HG03064 (cell line): ENCODE results near the gene TBC1D32.
"Not testable (repeated sequence)": the region's sequence is repeated elsewhere in the genome, so short reads cannot be mapped to it uniquely, and the experiment has no call there.

Source experiments
- ATAC-seq: cut with Tn5 transposase; IDR thresholded peaks from one replicate; pipeline ENCODE4 v1.9.1; 2021; ENCODE audit warnings: low read depth; ENCODE audit not compliant: unreplicated experiment

TBC1D32 gene

DNA sequence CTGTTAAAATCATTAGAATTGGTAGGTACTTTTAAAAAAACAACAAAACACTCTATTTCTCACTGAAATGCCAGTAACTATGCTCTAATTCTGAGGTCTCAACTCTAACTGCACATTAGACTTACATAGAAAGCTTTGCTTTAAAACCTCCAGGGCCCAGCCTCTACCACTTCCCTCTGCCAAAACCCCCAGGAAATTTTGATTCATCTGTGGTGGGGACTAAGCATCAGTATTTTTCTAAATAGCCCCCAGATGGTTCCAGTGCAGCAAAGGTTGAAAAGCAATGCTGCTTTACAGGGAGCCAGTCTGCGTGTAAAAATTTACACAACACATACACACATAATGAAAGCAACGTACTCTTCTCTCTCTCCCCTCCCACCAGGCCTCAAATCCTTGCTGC, 3.8 kb downstream of the TBC1D32 start:
- no peak for ATAC-seq

DNA sequence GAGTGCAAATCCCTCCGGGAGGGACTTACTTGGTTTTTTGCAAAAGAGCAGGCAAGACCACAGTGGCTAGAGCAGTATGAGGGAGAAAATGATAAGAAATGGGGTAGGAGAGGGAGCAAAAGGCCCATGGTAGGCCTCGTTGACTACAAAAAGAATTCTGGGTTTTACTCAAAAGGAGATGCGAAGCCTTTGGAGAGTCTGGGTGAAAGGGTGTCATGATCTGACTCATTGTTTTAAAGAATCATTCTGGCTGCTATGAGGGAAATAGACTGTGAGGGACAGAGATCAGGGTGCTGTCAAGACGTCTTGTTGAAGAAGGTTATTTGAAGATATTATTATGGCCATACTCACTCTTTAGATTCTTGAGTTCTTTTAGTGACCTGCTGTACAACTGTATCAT, 13.0 kb downstream of the TBC1D32 start:
- no peak for ATAC-seq

DNA sequence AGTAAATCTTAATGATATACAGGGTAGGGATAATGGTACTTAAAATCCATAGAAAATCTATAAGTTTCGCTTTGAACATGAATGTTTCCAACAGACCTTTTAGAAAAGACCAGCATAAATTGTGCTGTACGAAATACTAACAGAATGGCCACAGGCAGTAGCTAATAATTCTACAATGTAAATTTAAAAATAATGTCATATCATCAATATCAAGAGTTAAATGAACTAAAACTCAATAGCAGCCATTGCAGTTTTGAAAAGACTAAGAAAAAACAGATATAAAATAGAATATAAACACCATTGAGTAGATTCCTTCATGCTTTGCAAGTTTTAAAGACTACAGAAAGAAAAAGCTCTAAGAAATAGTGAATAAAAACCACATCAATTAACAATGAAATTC, 14.7 kb downstream of the TBC1D32 start:
- ATAC-seq = no peak

DNA sequence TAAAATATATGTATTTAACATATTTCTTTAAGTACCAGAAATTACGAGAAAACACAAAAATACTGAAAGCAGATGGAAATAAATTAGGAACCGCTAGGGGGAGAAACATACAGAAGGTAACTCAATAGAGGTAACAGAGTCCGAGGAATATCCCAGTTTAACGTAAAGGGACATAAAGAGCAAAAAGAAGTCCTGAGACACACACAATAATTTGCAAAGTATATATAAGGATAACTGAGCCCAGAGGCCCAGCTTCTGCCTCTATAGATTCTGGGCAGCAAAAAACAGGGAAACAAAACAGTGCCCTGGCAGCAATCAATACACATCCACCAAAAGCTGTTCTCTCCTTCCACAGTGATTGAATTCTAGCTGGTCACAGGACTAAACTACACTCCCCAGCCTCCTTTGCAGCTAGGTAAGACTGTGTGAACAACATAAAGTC, 15.1 kb downstream of the TBC1D32 start:
- no peak for ATAC-seq

DNA sequence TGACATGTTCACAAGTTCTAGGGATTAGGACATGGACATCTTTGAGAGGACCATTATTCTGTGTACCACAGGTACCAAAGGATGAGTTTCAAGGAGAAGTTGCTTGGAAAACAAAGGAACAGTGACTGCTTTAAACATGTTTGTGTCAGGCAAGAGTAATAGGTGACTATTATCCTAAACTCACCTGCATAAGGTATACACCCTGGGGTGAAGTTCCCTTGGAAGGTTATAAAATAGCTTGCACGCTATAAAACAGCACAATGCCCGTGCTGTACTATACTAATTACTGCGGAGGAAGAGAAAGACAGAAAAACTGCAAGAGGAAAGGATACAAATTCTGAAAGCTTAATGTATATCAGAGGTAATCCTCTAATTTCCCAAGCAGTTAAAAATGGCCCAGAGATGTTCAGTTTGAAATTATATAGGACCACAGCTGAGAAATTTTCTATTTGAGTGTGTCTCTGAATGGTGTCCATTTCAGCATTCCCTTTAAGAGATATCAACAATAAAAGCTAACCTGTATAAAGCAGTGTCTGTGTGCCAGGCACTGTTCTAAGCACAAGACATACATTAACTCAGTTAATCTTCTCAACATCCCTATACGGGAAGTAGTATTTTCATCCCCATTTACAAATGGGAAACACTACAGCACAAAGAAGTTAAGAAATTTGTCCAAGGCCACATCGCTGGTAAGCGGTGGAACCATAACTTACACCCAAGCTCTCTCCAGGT, 19.7 kb downstream of the TBC1D32 start:
- ATAC-seq = no peak

DNA sequence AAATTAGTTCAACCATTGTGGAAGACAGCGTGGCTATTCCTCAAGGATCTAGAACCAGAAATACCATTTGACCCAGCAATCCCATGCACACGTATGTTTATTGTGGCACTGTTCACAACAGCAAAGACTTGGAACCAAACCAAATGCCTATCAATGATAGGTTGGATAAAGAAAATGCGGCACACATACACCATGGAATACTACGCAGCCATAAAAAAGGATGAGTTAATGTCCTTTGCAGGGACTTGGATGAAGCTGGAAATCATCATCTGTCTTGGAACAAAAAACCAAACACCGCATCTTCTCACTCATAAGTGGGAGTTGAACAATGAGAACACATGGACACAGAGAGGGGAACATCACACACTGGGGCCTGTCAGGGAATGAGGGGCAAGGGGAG, 22.5 kb downstream of the TBC1D32 start:
- ATAC-seq = not testable (repeated sequence)

DNA sequence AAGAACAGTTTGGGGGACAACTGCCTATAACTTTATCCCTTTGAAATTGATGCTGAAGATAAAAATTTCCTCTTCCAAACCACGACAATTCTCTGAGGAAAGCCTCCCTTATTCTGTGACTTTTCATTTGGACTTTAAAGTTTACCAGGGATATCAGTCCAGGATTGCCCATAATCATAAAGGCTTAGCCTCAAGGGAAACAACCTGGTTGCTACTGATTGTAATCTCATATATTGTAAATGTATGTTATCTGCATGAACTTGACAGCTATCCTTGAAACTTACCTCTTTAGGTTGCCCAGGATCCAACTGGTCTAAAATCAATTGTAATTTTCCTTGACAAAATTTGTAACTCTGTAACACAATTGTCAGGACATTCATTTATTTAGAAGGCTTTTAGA, 23.8 kb downstream of the TBC1D32 start:
- no peak for ATAC-seq

DNA sequence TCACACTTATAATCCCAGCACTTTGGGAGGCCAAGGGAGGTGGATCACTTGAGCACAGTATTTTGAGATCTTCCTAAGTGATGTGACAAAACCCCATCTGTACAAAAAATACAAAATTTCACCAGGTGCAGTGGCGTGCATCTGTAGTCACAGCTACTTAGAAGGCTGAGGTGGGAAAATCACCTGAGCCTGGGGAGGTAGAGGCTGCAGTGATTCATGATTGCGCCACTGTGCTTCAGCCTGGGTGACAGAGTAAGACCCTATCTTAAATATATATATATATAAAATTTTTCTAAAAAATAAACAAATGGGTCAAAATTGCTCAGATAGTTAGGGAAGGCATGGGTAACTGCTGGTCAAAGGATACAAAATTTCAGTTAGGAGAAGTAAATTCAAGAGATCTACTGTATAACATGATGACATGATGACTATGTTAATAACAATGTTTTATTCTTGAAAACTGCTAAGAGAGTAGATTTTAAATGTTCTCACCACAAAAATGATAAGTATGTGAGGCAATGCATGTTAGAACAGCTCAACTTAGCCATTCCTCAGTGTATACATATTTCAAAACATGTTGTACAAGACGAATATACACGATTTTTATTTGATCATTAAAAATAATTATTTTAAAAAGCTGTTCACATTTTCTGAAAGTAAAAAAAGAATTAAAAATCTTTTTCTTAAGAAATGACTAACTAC, 24.4 kb downstream of the TBC1D32 start:
- no peak for ATAC-seq

DNA sequence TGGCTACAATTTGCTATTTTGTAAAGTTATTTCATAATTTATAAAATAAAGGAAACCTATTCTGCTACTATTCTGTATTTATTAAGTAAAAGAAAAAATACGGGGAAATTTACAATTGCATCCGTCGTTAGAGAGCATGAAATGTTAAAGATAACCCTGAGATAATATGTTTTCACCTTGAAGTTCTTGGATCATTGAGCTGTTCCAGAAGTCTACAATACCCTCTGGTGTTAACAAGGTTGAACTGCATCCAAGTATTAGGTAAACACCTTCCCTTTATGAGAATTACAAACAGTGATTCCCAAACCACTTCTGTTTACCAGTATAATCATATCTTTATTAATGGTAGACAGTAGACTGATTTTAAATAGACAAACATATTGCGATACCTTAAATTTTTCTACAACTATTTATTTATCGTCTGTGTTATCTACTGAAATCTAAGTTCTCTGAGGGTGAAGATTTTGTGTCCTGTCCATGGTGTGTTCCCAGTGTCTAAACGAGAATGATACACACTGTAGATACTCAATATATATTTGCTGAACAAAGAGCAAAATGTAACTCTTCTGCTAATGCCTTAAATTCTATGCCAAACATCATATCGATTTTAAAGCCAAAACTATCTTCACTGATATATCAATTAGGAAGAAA, 28.2 kb downstream of the TBC1D32 start:
- ATAC-seq = peak; percentile 79

DNA sequence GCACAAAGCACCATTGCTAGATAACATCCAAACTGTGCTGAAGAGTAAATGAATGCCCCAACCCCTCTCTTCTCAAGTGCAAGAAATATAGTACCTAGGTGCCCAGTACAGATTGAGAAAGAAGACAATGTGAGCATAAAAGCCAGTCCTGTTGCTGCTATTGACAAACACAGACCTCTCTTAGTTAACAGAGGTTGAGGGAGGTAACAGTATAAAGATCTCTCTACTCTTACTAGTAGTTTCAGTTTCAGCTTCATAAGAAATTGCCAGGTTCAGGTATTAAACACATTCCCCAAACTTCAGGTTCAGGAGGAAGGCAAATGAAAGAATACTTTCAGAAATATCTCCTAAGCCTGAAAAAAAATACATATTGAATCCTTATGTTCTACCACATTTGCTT, 31.4 kb downstream of the TBC1D32 start:
- peak; percentile 57 for ATAC-seq

DNA sequence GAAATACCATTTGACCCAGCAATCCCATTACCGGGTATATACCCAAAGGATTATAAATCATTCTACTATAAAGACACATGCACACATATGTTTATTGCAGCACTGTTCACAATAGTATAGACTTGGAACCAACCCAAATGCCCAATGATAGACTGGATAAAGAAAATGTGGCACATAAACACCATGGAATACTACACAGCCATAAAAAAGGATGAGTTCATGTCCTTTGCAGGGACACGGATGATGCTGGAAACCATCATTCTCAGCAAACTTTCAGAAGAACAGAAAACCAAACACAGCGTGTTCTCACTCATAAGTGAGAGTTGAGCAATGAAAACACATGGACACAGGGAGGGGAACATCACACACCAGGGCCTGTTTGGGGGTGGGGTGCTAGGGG, 33.1 kb downstream of the TBC1D32 start:
- not testable (repeated sequence) for ATAC-seq

DNA sequence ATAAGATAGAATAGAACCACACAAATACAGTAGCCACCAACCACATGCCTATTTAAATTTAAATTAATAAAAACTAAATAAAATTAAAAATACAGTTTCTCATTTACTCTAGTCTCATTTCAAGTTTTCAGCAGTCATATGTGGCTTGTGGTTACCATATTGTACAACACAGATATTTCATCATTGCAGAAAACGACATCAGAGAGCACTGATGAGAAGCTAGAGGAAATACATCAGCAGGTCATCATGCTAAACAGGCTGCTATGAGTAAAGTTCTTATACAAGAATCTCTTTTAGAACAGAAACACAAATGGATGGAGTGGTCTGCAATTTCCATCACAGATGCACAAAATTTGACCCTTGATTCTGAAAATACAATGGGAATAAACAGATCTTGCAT, 36.6 kb downstream of the TBC1D32 start:
- no peak for ATAC-seq

DNA sequence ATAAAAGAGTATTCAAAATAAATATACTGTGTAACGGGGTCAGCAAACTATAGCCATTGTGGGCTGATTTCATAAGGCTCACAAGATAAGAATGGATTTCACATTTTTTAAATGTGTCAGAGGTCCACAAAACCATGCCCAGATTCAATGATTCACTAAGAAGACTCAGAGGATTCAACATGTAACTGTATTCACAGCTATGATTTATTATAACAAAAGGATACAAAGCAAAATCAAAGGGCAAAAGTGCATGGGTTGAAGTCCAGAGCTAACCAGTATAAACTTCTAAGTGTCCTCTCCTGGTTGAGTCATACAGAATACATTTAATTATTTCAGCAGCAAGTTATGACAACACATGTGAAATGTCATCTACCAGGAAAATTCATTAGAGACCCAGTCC, 49.2 kb downstream of the TBC1D32 start:
- no peak for ATAC-seq

DNA sequence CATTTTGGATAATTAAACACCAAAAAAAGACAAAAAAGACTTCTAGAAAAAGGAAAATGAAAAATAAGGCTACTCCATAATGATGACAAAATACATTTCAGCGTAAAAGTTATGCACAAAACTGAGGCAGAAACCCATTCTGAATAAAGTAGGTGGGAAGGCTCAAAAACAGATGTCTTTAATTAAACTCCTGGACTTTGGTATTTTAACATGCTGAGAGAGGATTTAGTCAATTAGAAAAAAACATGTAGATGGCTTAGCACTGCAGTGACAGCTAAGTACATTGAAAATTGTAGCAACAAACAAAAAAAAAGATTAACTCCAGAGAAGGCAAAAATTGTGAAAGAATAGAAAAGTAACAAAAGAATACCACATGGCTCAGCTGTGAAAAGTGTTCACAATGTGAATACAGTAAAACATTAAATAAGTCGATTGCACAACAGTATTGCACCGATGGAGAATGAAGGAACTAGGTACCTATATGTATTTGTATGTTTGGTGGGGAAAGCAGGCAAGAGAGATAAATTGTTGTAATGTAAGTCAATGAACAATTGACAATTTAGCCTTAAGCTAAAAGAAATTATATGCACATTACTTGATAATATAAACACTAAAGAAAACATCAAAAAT, 59.5 kb downstream of the TBC1D32 start:
- no peak for ATAC-seq

DNA sequence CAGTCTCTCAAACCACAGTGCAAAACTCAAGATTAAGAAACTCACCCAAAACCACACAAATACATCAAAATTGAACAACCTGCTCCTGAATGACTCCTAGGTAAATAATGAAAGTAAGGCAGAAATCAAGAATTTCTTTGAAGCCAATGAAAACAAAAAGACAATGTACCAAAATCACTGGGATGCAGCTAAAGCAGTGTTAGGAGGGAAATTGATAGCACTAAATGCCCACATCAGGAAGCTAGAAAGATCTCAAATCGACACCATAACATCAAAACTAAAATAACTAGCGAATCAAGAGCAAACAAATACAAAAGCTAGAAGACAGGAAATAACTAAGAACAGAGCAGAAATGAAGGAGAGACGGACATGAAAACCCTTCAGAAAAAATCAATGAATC, 70.5 kb downstream of the TBC1D32 start:
- ATAC-seq = no peak

DNA sequence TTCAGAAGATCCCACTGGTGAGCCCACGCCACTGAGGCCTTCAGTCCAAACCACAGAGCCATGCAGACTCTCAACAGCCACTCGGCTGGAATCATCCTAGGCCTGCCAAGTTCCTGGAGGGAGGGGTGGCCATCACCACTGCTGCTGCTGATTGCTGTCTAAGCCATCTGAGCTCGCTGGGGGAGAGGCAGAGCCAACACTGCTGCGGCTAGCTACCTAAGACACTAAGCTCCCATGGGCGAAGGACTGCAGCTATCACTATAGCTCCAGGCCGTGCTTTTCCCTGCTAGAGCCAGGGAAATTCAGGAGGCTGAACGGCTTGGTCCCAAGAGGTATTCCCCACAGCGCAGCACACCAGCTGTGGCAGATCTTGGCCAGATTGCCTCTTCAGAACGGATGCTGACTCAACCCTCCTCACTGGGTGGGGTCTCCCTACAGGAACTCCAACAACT, 73.6 kb downstream of the TBC1D32 start:
- no peak for ATAC-seq

DNA sequence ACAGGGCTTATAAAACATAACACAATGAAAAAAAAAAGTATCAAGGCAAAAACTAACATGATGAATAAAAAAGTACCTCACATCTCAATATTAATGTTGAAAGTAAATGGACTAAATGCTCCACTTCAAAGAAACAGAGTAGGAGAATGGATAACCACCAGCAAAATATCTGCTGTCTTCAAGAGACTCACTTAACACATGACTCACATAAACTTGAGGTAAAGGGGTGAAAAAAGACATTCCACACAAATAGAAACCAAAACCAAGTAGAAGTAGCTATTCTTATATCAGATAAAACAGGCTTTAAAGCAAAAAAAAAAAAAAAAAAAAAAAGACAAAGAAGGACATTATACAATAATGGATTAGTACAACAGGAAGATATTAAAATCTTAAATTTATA, 86.9 kb downstream of the TBC1D32 start:
- ATAC-seq = no peak

DNA sequence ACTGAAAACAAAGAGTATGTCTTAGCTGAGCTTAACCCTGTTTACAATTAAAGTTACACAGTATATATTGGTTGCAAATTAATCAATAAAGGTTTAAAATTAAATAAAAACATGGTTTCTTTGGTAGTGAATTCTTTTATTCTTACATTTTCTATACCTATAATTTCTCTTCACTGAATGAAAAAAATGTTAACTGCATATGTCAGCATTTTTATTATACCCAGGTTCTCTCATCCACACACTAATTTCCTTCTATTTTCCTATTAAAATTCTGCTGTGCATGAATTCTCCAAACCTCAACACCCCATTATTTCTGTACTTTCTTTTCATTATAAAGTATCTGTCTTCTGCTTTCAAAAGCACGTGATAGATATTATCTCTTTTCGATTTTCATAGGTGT, 91.9 kb downstream of the TBC1D32 start:
- no peak for ATAC-seq

DNA sequence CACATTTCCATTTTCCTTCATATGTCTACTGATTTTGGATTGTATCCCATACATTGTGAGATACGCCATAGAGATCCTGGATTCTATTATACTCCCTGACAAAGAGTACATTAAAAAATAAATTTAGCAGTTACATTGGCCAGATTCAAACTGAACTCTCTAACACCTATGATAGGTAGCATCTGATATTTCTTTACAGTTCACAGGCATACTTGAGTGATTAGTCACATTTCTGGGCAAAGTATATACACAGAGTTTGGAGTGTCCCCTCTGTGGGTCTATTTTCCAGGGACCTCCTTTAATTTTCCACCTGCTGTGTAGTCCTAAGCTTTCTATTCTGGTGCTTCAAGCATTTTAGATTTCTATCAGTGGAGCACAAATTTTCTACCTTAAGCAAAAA, 96.4 kb downstream of the TBC1D32 start:
- ATAC-seq = no peak

DNA sequence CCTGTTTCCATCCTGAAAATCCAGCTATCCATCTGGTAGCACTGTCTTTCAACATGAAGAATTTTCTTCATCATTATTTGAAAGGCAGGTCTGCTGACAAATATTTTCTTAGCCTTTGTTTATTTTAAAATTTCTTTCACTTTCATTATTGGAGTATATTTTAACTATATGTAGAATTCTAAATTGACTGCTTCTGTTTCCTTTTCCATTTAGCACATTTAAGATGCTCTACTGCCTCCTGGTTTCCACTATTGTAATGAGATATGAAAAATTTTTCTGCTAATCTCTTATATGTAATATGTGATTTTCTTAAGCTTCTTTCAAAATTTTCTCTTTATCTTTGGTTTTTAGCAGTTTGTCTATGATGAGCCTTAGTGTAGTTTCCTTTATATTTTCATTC, 97.3 kb downstream of the TBC1D32 start:
- no peak for ATAC-seq

DNA sequence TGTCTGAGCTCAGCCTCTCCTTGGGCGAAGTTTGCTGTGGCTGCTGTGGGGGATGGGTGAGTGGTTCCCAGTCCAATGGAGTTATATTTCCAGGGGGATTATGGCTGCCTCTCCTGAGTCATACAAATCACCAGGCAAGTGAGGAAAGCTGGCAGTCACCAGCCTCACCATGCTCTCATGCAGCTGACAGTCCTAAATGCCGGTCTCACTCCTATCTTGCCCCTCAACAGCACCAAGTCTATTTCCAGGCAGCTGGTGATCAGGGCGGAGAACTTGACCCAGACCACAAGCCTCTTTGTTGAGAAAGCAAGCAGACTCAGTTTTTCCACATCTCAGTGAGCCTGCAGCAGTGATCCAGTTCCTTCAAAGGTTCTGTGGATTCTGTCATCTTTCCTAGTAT, 98.9 kb downstream of the TBC1D32 start:
- no peak for ATAC-seq
